Activated B cell treated with CpG ODN at 0.5 μM for 24 hours (primary cell): ENCODE results near the gene LARGE1. TPM values are rescaled to one million over a fixed set of nuclear protein-coding genes. Genes with fewer than 3 reads are reported as not detected.

Experiments
- ATAC-seq: fragments of 200-7000 bp; cut with Tn5 transposase; one replicate; pipeline ENCODE4 v1.10.0; 2021; ENCODE audit warnings: low read depth, mild to moderate bottlenecking, moderate library complexity
- CTCF ChIA-PET: fragments of 350-600 bp; sonication (Branson Sonifier 250); formaldehyde crosslinking; loops from one replicate; lab custom pipeline; 2021; ENCODE audit warnings: antibody characterized with exemption; lab: Charles Lee
- POLR2A ChIA-PET: fragments of 350-600 bp; sonication (Branson Sonifier 250); formaldehyde crosslinking; loops from one replicate; lab custom pipeline; 2021; ENCODE audit warnings: antibody characterized with exemption; lab: Charles Lee
- DNase-seq: peaks from one replicate; pipeline ENCODE4 v3.0.0; 2022
- H3K27ac Mint-ChIP-seq: one replicate; pipeline ENCODE4 v1.8.0; 2020; ENCODE audit warnings: mixed read lengths
- H3K27me3 Mint-ChIP-seq: one replicate; pipeline ENCODE4 v1.8.0; 2021; ENCODE audit warnings: mixed read lengths
- H3K36me3 Mint-ChIP-seq: one replicate; pipeline ENCODE4 v1.8.0; 2021; ENCODE audit warnings: low read depth, mixed read lengths
- H3K4me1 Mint-ChIP-seq: one replicate; pipeline ENCODE4 v1.8.0; 2021; ENCODE audit warnings: mixed read lengths
- H3K4me3 Mint-ChIP-seq: one replicate; pipeline ENCODE4 v1.8.0; 2020; ENCODE audit warnings: mild to moderate bottlenecking, mixed read lengths
- H3K9me3 Mint-ChIP-seq: one replicate; pipeline ENCODE4 v1.8.0; 2020; ENCODE audit warnings: mixed read lengths
- CTCF ChIP-seq: fragments of 200-600 bp; IDR thresholded peaks from one replicate; pipeline ENCODE4 v1.8.0; 2022; ENCODE audit warnings: antibody characterized with exemption, mild to moderate bottlenecking
- intact Hi-C: fragments of 100-400 bp; cut with micrococcal nuclease; formaldehyde crosslinking; loops from one replicate; pipeline ENCODE4 v1.15.1; 2024
- total RNA-seq: library from RNA; stranded (reverse); gene quantifications from 2 replicates; pipeline ENCODE4 v1.2.3, GENCODE V29; 2022

Gene LARGE1
- total RNA-seq, 1 donor from 2014 or later, result 22.2 TPM

DNA sequence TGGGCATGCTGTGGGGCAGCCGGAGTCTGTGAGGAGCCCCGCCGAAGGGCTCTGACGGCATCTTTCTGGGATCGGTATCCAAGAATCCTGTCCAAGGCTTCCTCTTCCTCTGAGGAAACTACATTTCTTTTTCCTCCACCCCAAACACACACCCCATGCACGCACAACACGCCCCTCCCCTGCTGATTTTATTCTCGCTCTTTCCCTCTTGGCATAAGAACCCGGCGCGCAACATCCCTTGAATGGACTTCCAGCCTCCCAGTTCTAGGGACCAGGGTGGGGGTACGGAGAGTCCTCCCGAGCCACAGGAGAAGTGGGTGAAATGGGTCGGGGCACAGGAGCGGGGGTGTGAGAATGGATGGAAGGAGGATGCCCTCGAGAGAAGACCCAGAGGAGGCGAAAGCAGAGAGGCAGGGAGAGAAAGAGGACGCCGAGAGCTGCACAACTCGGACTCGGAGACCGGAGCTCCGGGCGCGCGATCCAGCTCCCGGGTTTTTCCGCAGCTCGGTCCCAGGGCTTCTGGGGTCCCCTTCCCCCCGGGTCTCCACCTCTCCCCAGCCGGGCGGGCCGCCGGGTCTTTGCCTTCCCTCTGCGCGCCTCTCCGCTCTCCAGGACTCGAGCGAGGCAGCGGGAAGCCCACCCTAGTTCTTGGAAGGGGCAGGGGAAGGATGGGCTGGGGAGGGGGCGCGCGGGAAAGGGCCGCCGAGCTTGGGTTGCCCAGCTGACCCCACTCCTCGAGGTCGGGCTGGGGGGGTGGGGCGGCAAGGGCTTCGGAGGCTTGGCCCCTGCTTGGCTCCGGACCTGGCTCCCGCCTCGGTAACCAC lies 1.5 kb upstream of the LARGE1 start:
- no peaks in the 10 kb centered on the region for H3K9me3 Mint-ChIP-seq
- no peak for TF ChIP-seq CTCF
- H3K4me3 Mint-ChIP-seq, result peak overlapping the region; percentile 91
- intact Hi-C loops, result loop anchor here (1.0 to 5.0 kb wide), 4 partner anchors 68 to 1236 kb away; no protein-coding TSS in a partner anchor
- ChIA-PET POLR2A (interaction anchor here (0.6 to 3.8 kb wide), 11 partner anchors 24 to 624 kb away, joined by 3 to 27 read pairs (median 6); no protein-coding TSS in a partner anchor), CTCF (interaction anchor here (1.1 to 4.7 kb wide), 8 partner anchors 13 to 621 kb away, joined by 3 to 61 read pairs (median 12); no protein-coding TSS in a partner anchor)
- peaks cover 44% of the 10 kb centered on the region for H3K4me1 Mint-ChIP-seq
- H3K27ac Mint-ChIP-seq, result peak overlapping the region; percentile 50
- peaks cover 10% of the 10 kb centered on the region for H3K27me3 Mint-ChIP-seq
- no peak for ATAC-seq
- peak; percentile 48 for DNase-seq
- H3K36me3 Mint-ChIP-seq, result no peaks in the 10 kb centered on the region

- Mint-ChIP-seq H3K27ac (peak overlapping the region; percentile 50), H3K36me3 (peaks cover 4% of the 10 kb centered on the region), H3K4me3 (peak overlapping the region; percentile 91), H3K9me3 (no peaks in the 10 kb centered on the region), H3K4me1 (peaks cover 47% of the 10 kb centered on the region), H3K27me3 (peaks cover 10% of the 10 kb centered on the region)
- DNase-seq (peak; percentile 98), ATAC-seq (peak; percentile 86)
- intact Hi-C loops, result loop anchor here (1.0 to 5.0 kb wide), 2 partner anchors 402 to 1236 kb away; no protein-coding TSS in a partner anchor
- no peak for TF ChIP-seq CTCF
- ChIA-PET CTCF (interaction anchor here (0.6 to 4.7 kb wide), 4 partner anchors 190 to 1789 kb away, joined by 3 to 61 read pairs (median 23); no protein-coding TSS in a partner anchor), POLR2A (interaction anchor here (0.6 to 3.8 kb wide), 10 partner anchors 26 to 624 kb away, joined by 3 to 27 read pairs (median 4); no protein-coding TSS in a partner anchor)
Observed at GRCh38 chr22:33920927-33921524, 750 bp upstream of the LARGE1 start.

- Mint-ChIP-seq H3K36me3 (peaks cover 4% of the 10 kb centered on the region), H3K27ac (peak overlapping the region; percentile 72), H3K27me3 (peaks cover 6% of the 10 kb centered on the region), H3K4me3 (peak overlapping the region; percentile 94), H3K9me3 (no peaks in the 10 kb centered on the region), H3K4me1 (peaks cover 58% of the 10 kb centered on the region)
- ChIA-PET POLR2A (interaction anchor here (0.6 to 3.8 kb wide), 12 partner anchors 8 to 618 kb away, joined by 3 to 27 read pairs (median 8); no protein-coding TSS in a partner anchor), CTCF (interaction anchor here (1.0 to 2.7 kb wide), 4 partner anchors 22 to 618 kb away, joined by 3 to 15 read pairs (median 6); no protein-coding TSS in a partner anchor)
- ATAC-seq (peak; percentile 2), DNase-seq (peak; percentile 45)
- no peak for TF ChIP-seq CTCF
- intact Hi-C loops, result loop anchor here (2.0 to 10.0 kb wide), 4 partner anchors 23 to 1238 kb away; no protein-coding TSS in a partner anchor
Observed at GRCh38 chr22:33919391-33920196, 682 bp downstream of the LARGE1 start.

GRCh38 chr22:33918676-33919365 lies 1.5 kb downstream of the LARGE1 start:
- CTCF ChIA-PET, result interaction anchor here (0.8 to 2.7 kb wide), 6 partner anchors 21 to 619 kb away, joined by 3 to 15 read pairs (median 6); no protein-coding TSS in a partner anchor
- ATAC-seq (no peak), DNase-seq (no peak)
- peaks cover 4% of the 10 kb centered on the region for H3K36me3 Mint-ChIP-seq
- H3K27me3 Mint-ChIP-seq, result peaks cover 6% of the 10 kb centered on the region
- no peak for TF ChIP-seq CTCF
- POLR2A ChIA-PET, result interaction anchor here (0.6 to 3.7 kb wide), 11 partner anchors 8 to 617 kb away, joined by 3 to 27 read pairs (median 7); no protein-coding TSS in a partner anchor
- peak overlapping the region; percentile 94 for H3K4me3 Mint-ChIP-seq
- H3K4me1 Mint-ChIP-seq, result peaks cover 60% of the 10 kb centered on the region
- H3K27ac Mint-ChIP-seq, result no peak overlapping the region
- no peaks in the 10 kb centered on the region for H3K9me3 Mint-ChIP-seq
- intact Hi-C loops, result loop anchor here (2.0 to 10.0 kb wide), 3 partner anchors 22 to 350 kb away; no protein-coding TSS in a partner anchor
